Glutamatergic neuron (in vitro differentiated cells): ENCODE measurements around the gene FGF2. TPM values are rescaled to one million over a fixed set of nuclear protein-coding genes. Genes with fewer than 3 reads are reported as not detected.
A peak's percentile ranks its signal among the peaks of the same experiment; 100 is the strongest.

ENCODE experiments used
- DNase-seq: peaks from one replicate; pipeline ENCODE4 v3.0.0; 2022
- H3K27ac Mint-ChIP-seq: one replicate; pipeline ENCODE4 v1.8.0; 2020; ENCODE audit warnings: mild to moderate bottlenecking, mixed read lengths, inconsistent platforms; ENCODE audit not compliant: unreplicated experiment
- H3K27me3 Mint-ChIP-seq: one replicate; pipeline ENCODE4 v1.8.0; 2020; ENCODE audit warnings: mild to moderate bottlenecking, moderate library complexity, mixed read lengths, inconsistent platforms; ENCODE audit not compliant: unreplicated experiment
- H3K36me3 Mint-ChIP-seq: one replicate; pipeline ENCODE4 v1.8.0; 2020; ENCODE audit warnings: mild to moderate bottlenecking, mixed read lengths, inconsistent platforms; ENCODE audit not compliant: unreplicated experiment
- H3K4me1 Mint-ChIP-seq: one replicate; pipeline ENCODE4 v1.8.0; 2020; ENCODE audit warnings: mild to moderate bottlenecking, low read depth, mixed read lengths, inconsistent platforms; ENCODE audit not compliant: unreplicated experiment
- H3K4me3 Mint-ChIP-seq: one replicate; pipeline ENCODE4 v1.8.0; 2020; ENCODE audit warnings: mild to moderate bottlenecking, mixed read lengths, inconsistent platforms; ENCODE audit not compliant: unreplicated experiment
- H3K9me3 Mint-ChIP-seq: one replicate; pipeline ENCODE4 v1.8.0; 2020; ENCODE audit warnings: mild to moderate bottlenecking, moderate library complexity, mixed read lengths, inconsistent platforms; ENCODE audit not compliant: unreplicated experiment
- long read RNA-seq: library from polyadenylated mRNA; unstranded; transcript quantifications from one replicate; pipeline ENCODE4 v2.0.0, GENCODE V29; 2020; ENCODE audit not compliant: unreplicated experiment
- total RNA-seq: library from RNA; stranded (reverse); fragmentation: NEBNext Ultra II Directional; extraction: Animal tissue kit (Norgen Biotek cat#: 25700); gene quantifications from one replicate; pipeline ENCODE4 v1.2.1, GENCODE V29; 2021; ENCODE audit not compliant: unreplicated experiment
- TF ChIP-seq, protein P1 (sequence below): fragments of 200-600 bp; sonication (generic); IDR thresholded peaks from one replicate; pipeline ENCODE4 v1.5.0; 2021; ENCODE audit not compliant: partially characterized antibody, unreplicated experiment

The FGF2 gene
- total RNA-seq, result 2.9 TPM
- long read RNA-seq, result 0 reads

DNA sequence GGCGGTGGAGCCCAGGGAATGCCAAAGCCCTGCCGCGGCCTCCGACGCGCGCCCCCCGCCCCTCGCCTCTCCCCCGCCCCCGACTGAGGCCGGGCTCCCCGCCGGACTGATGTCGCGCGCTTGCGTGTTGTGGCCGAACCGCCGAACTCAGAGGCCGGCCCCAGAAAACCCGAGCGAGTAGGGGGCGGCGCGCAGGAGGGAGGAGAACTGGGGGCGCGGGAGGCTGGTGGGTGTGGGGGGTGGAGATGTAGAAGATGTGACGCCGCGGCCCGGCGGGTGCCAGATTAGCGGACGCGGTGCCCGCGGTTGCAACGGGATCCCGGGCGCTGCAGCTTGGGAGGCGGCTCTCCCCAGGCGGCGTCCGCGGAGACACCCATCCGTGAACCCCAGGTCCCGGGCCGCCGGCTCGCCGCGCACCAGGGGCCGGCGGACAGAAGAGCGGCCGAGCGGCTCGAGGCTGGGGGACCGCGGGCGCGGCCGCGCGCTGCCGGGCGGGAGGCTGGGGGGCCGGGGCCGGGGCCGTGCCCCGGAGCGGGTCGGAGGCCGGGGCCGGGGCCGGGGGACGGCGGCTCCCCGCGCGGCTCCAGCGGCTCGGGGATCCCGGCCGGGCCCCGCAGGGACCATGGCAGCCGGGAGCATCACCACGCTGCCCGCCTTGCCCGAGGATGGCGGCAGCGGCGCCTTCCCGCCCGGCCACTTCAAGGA lies at the start of gene FGF2:
Gene FGF2 (plus strand): TSS at position 279 of the 705 bp plus-strand sequence. CDS start 344 bp downstream, at position 623.
- peaks cover 4% of the 10 kb centered on the region for H3K9me3 Mint-ChIP-seq
- H3K36me3 Mint-ChIP-seq, result no peaks in the 10 kb centered on the region
- H3K4me3 Mint-ChIP-seq, result peak within 1 kb of the TSS; percentile 87
- peak within 1 kb of the TSS; percentile 46 for H3K27ac Mint-ChIP-seq
- peak; percentile 54 for DNase-seq
- TF ChIP-seq, protein P1, sequence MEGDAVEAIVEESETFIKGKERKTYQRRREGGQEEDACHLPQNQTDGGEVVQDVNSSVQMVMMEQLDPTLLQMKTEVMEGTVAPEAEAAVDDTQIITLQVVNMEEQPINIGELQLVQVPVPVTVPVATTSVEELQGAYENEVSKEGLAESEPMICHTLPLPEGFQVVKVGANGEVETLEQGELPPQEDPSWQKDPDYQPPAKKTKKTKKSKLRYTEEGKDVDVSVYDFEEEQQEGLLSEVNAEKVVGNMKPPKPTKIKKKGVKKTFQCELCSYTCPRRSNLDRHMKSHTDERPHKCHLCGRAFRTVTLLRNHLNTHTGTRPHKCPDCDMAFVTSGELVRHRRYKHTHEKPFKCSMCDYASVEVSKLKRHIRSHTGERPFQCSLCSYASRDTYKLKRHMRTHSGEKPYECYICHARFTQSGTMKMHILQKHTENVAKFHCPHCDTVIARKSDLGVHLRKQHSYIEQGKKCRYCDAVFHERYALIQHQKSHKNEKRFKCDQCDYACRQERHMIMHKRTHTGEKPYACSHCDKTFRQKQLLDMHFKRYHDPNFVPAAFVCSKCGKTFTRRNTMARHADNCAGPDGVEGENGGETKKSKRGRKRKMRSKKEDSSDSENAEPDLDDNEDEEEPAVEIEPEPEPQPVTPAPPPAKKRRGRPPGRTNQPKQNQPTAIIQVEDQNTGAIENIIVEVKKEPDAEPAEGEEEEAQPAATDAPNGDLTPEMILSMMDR, result no peak
- H3K27me3 Mint-ChIP-seq, result peaks cover 9% of the 10 kb centered on the region
- H3K4me1 Mint-ChIP-seq, result peaks cover 5% of the 10 kb centered on the region

GRCh38 chr4:122776916-122777315 lies 49.7 kb upstream of the FGF2 start:
- Mint-ChIP-seq H3K27ac (no peak overlapping the region), H3K4me3 (no peak overlapping the region), H3K4me1 (no peaks in the 10 kb centered on the region), H3K36me3 (no peaks in the 10 kb centered on the region), H3K9me3 (no peaks in the 10 kb centered on the region), H3K27me3 (no peaks in the 10 kb centered on the region)
- TF ChIP-seq, protein P1, result no peak
- DNase-seq, result no peak

DNA sequence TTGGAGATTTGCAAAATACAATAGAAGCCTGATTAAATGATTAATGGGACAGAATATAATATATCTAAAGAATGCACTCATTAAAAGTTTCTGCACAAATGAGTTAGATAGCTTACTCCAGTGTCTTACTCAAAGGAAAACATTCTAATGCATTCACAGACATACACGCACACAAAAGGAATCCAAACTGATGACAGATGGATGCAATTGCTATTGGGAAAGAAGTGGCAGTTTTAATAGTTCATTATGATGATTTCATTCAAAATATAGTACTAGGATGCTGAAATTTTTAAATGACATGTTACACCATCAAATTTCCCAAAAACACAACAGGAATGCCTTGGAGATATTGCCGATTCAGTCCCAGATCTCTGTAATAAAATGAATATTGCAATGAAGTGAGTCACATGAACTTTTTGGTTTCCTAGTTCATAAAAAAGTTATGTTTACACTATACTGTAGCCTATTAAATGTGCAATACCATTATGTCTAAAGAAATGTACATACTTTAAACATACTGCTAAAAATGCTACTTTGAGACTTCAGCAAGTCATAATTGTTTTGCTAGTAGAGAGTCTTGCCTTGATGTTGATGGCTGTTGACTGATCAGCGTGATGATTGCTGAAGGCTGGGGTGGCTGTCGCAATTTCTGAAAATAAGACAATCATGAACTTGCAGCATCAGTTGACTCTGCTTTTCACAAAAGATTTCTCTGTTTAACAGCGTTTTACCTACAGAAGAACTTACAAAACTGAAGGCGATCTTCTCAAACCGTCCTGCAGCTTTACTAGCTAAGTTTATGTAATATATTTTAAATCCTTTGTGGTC lies 48.6 kb upstream of the FGF2 start:
- Mint-ChIP-seq H3K36me3 (no peaks in the 10 kb centered on the region), H3K4me1 (no peaks in the 10 kb centered on the region)

GRCh38 chr4:122781486-122781885 lies 45.1 kb upstream of the FGF2 start:
- TF ChIP-seq, protein P1, result no peak
- no peak for DNase-seq
- Mint-ChIP-seq H3K9me3 (no peaks in the 10 kb centered on the region), H3K36me3 (no peaks in the 10 kb centered on the region), H3K27ac (no peak overlapping the region), H3K4me3 (no peak overlapping the region), H3K4me1 (peaks cover 3% of the 10 kb centered on the region), H3K27me3 (no peaks in the 10 kb centered on the region)

More for the DNA sequence above, 48.6 kb upstream of the FGF2 start:
- no peak overlapping the region for H3K4me3 Mint-ChIP-seq
- no peak for DNase-seq
- no peak overlapping the region for H3K27ac Mint-ChIP-seq
- H3K9me3 Mint-ChIP-seq, result no peaks in the 10 kb centered on the region
- no peaks in the 10 kb centered on the region for H3K27me3 Mint-ChIP-seq
- TF ChIP-seq, protein P1, result no peak
